ENCODE data around the gene DUSP5.

DUSP5 gene

GRCh38 chr10:110548002-110548401, 50.3 kb downstream of the DUSP5 start:
- no peak for DNase-seq

- no peak for DNase-seq
Measured at GRCh38 chr10:110549211-110549610, 51.5 kb downstream of the DUSP5 start.

GRCh38 chr10:110553905-110554304, 56.2 kb downstream of the DUSP5 start:
- DNase-seq = no peak

GRCh38 chr10:110556296-110556695, 58.6 kb downstream of the DUSP5 start:
- no peak for DNase-seq

- DNase-seq = peak; percentile 88 to 93
Measured at GRCh38 chr10:110556969-110557601, 59.4 kb downstream of the DUSP5 start.

GRCh38 chr10:110558041-110558440, 60.3 kb downstream of the DUSP5 start:
- peak; percentile 47 to 65 for DNase-seq

GRCh38 chr10:110560012-110560411, 62.3 kb downstream of the DUSP5 start:
- no peak for DNase-seq
